NB4 (cell line): Measurements from ENCODE around the gene ANTKMT.

Source experiments
- DNase-seq: peaks from one replicate; pipeline ENCODE4 v3.0.0; 2010; ENCODE audit warnings: low read depth
- H3K4me3 ChIP-seq: one replicate; pipeline ENCODE4 v1.5.1; 2011; ENCODE audit warnings: mild to moderate bottlenecking, low read depth, low read length, moderate library complexity
- CTCF ChIP-seq: IDR thresholded peaks from one replicate; pipeline ENCODE4 v1.5.1; 2012; ENCODE audit warnings: low read depth, low read length
- MAX ChIP-seq: IDR thresholded peaks from 2 replicates; pipeline ENCODE4 v1.6.1; 2011; ENCODE audit warnings: low read depth, low read length
- MYC ChIP-seq: IDR thresholded peaks from 2 replicates; pipeline ENCODE4 v1.6.1; 2011; ENCODE audit warnings: low read depth, low read length
- POLR2A ChIP-seq: IDR thresholded peaks from 2 replicates; pipeline ENCODE4 v1.6.1; 2011; ENCODE audit warnings: mild to moderate bottlenecking; ENCODE audit not compliant: insufficient read length; ENCODE audit errors: extremely low read depth

ANTKMT gene

GRCh38 chr16:762595-763268 is 41.8 kb downstream of the ANTKMT start:
- no peak overlapping the region for H3K4me3 ChIP-seq
- no peak for TF ChIP-seq MAX
- DNase-seq, result no peak

- H3K4me3 ChIP-seq, result no peak overlapping the region
- no peak for DNase-seq
- no peak for TF ChIP-seq POLR2A
- no peak for TF ChIP-seq CTCF
Measured at GRCh38 chr16:763369-764183, 42.6 kb downstream of the ANTKMT start.

GRCh38 chr16:764184-764750 is 43.3 kb downstream of the ANTKMT start:
- H3K4me3 ChIP-seq, result no peak overlapping the region
- DNase-seq, result no peak
- TF ChIP-seq POLR2A, result no peak
- no peak for TF ChIP-seq MAX
- no peak for TF ChIP-seq CTCF
- no peak for TF ChIP-seq MYC

DNA sequence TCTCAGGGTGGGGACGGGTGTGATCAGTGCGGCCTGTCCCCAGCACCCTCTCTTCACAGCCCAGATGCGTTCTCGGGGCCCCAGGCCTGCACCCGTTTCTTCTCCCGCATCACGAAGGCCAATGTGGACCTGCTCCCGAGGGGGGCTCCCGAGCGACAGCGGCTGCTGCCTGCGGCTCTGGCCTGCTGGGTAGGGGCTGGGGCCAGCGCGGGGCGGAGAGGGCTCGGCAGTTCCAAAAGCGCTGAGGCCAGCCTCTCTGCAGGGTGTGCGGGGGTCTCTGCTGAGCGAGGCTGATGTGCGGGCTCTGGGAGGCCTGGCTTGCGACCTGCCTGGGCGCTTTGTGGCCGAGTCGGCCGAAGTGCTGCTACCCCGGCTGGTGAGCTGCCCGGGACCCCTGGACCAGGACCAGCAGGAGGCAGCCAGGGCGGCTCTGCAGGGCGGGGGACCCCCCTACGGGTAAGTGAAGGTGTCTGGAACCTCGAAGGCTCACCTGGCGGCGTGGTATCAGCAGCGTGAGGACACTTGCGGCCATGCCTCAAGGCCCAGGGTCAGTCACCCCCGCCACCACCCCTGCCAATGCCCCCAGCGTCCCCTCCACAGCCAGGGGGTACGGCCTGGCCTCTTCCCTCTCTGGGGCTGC is 44.0 kb downstream of the ANTKMT start:
- DNase-seq, result no peak
- TF ChIP-seq MAX, result no peak

DNA sequence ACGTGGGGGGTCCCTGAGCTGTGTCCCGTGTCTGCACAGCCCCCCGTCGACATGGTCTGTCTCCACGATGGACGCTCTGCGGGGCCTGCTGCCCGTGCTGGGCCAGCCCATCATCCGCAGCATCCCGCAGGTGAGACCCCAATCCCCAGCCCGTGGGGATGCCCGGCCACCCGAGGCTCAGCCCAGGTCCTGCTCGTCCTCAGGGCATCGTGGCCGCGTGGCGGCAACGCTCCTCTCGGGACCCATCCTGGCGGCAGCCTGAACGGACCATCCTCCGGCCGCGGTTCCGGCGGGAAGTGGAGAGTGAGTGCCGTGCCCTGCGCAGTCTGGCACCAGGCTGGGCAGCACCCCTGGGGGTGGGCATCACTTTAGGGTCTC is 44.5 kb downstream of the ANTKMT start:
- DNase-seq, result no peak
- H3K4me3 ChIP-seq, result no peak overlapping the region
- TF ChIP-seq POLR2A, result no peak

More for the DNA sequence above, 44.0 kb downstream of the ANTKMT start:
- H3K4me3 ChIP-seq, result no peak overlapping the region

DNA sequence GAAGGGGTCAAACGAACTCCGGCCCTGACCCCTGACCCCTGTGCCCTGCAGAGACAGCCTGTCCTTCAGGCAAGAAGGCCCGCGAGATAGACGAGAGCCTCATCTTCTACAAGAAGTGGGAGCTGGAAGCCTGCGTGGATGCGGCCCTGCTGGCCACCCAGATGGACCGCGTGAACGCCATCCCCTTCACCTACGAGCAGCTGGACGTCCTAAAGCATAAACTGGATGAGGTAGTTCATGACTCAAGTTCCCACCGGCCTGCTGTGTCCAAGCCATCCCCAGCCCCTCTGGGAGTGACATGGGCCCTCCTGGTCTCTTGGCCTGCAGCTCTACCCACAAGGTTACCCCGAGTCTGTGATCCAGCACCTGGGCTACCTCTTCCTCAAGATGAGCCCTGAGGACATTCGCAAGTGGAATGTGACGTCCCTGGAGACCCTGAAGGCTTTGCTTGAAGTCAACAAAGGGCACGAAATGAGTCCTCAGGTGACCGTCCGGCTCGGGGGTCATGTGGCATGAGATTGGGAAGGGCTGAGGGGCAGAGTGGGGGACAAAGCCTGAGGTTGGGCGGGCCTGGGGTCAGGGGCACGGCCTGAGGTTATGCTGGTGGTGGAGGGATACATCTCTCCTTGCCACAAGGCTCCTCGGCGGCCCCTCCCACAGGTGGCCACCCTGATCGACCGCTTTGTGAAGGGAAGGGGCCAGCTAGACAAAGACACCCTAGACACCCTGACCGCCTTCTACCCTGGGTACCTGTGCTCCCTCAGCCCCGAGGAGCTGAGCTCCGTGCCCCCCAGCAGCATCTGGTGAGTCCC is 45.3 kb downstream of the ANTKMT start:
- TF ChIP-seq CTCF (no peak), POLR2A (no peak), MYC (no peak), MAX (no peak)
- no peak overlapping the region for H3K4me3 ChIP-seq
- no peak for DNase-seq
